Measurements from ENCODE around the gene CA4.

Gene CA4

GRCh38 chr17:60134396-60135150, 15.2 kb upstream of the CA4 start:
- no peak for DNase-seq

GRCh38 chr17:60135151-60135950, 14.4 kb upstream of the CA4 start:
- peak; percentile 79 for DNase-seq

- DNase-seq, result no peak
These were observed 13.7 kb upstream of the CA4 start for GRCh38 chr17:60135951-60136666.

GRCh38 chr17:60137731-60138130, 12.0 kb upstream of the CA4 start:
- no peak for DNase-seq

DNA sequence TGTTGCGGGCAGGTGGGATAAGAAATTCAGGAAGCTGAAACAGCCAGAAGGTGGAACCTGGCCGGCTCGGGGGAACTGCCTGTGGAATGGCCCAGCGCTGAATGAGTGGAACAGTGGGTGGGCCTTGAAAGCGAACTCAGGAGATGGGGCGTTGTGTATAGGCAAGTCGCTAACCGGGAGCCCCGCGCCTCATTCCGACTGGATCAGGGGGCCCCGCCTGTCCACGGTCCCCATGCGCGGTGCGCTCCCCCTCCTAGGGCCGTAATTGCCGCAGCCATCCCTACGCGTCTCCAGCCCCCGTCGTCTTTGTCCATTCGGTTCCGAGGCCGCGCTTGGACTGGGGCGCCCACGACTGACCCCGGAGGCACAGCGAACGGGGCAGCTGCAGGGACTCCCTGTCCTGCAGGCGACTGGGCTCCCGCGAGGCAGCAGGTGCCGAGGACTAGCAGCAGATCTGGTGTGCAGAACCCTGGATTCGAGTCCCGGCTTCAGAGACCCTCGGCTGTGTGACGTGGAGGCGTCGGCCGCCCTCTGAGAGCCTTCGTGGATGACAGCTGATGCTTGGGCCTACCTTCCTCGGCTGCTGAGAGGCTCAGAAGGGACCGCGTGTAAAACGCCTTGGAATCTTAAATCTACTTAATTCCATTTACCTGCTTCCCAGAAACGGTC, 10.9 kb upstream of the CA4 start:
- DNase-seq, result no peak

GRCh38 chr17:60139438-60140285, 10.1 kb upstream of the CA4 start:
- DNase-seq, result peak; percentile 53

- DNase-seq, result no peak
These were observed 8.4 kb upstream of the CA4 start for GRCh38 chr17:60141111-60142018.

GRCh38 chr17:60142872-60143499, 6.8 kb upstream of the CA4 start:
- DNase-seq, result peak; percentile 68

GRCh38 chr17:60145006-60145935, 4.5 kb upstream of the CA4 start:
- no peak for DNase-seq

GRCh38 chr17:60146206-60146605, 3.6 kb upstream of the CA4 start:
- DNase-seq, result no peak

DNA sequence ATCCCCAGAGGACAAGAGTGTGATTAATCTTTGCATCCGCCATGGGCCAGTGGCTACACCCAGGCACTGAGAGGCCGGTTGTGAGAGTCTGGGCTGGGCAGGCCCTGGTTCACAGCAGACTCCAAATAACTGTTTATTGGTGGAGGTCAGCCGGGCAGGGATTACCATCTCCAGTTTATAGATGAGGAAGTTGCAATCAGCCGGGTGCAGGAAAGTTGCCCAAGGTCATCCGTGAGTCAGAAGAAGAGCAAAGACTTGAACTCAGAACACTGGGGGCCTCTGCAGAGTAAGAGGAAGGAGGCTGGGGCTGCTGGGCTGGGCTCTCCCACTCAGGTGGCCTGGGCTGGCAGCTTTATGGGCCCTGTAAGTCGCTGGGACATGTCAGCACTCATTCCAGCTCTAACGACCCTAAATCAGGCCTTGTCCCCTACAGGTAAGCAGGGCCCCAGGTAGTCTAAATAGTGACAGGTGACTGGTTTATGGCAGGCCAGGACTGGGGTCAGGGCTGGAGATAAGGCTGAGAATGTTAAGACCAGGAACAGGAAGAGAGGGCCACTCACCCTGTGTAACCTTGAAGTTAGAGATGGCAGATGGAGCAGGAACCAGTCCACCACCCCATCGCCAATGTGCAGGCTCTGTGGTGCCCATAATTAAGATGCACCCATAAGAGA, 2.1 kb upstream of the CA4 start:
- no peak for DNase-seq

- DNase-seq, result no peak
These were observed 1.4 kb upstream of the CA4 start for GRCh38 chr17:60148373-60148772.

DNA sequence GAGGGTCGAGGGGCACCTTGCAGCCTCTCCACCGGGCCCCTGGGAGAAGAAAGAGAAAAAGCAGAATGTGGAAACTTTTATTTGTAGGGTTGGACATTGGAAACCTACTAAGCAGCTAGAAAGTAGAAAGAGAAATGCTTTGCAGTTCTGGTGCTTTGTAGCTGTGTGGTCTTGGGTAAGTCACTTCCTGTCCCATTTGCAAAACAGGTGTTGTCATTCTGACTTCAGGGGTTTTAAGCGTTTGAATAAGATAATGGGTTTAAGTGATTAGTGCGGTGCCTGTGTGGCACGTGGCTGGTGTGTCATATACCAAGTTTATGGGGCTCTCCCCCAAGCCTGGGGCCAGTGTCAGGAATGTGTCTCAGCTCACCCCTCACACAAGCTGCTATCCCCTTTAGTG, 1.6 kb downstream of the CA4 start:
- no peak for DNase-seq

DNA sequence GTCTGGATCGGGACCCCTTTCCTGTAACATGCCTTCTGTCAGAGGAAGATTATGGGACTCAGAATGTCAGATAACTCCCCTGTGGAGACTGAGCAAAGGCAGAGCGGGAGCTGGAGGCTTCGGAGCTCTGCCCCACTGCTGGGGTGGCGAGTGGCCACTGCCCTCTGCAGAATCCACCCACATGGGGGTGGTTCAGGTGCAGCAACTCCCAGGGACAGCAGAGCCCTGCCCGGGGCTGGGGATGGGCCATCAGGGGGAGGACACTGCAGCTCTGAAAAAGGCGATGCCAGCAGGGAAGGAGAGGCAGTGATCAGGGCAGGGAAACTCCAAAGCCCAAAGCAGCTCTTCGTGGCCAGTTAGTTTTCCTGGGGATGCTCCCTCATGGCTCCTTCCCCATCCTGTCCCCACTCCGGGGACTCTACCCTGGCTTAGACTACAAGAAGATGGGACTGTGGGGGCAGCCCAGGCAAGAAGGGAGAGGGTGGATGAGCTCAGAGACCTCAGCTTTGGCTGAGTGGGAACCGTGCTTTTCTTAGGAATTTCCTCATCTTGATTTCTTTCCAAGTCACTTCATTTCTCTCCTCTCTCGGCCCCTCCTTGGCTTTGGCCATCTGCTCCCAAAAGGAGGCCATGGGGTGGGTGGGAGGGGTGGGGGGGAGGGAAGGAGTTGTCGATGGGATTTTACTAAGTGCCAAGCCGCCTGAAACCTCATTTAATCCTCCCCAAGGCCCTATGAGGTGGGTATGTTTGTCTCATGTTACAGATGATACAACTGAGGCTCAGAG, 4.0 kb downstream of the CA4 start:
- DNase-seq, result no peak

- no peak for DNase-seq
These were observed 5.0 kb downstream of the CA4 start for GRCh38 chr17:60154616-60155426.

- no peak for DNase-seq
These were observed 5.6 kb downstream of the CA4 start for GRCh38 chr17:60155427-60155814.

- no peak for DNase-seq
These were observed 6.0 kb downstream of the CA4 start for GRCh38 chr17:60155815-60156214.
